GM18519 (cell line): ENCODE data around the gene CDCA8.
"Not testable (repeated sequence)": the region's sequence is repeated elsewhere in the genome, so short reads cannot be mapped to it uniquely, and the experiment has no call there.

Source experiments
- ATAC-seq: cut with Tn5 transposase; IDR thresholded peaks from one replicate; pipeline ENCODE4 v1.9.1; 2021; ENCODE audit warnings: mild to moderate bottlenecking, moderate library complexity; ENCODE audit not compliant: unreplicated experiment, low FRiP score

The CDCA8 gene

GRCh38 chr1:37731312-37732019 is 39.1 kb downstream of the CDCA8 start:
- ATAC-seq: no peak

- no peak for ATAC-seq
These were observed 39.9 kb downstream of the CDCA8 start for GRCh38 chr1:37732111-37732780.

GRCh38 chr1:37734629-37735591 is 42.6 kb downstream of the CDCA8 start:
- ATAC-seq: no peak

- ATAC-seq: not testable (repeated sequence)
These were observed 45.7 kb downstream of the CDCA8 start for GRCh38 chr1:37737975-37738374.

GRCh38 chr1:37738619-37739018 is 46.3 kb downstream of the CDCA8 start:
- ATAC-seq: not testable (repeated sequence)

- ATAC-seq: no peak
These were observed 46.9 kb downstream of the CDCA8 start for GRCh38 chr1:37739222-37739621.

- ATAC-seq: no peak
These were observed 48.8 kb downstream of the CDCA8 start for GRCh38 chr1:37741130-37741529.

GRCh38 chr1:37741662-37742061 is 49.3 kb downstream of the CDCA8 start:
- no peak for ATAC-seq

- no peak for ATAC-seq
These were observed 54.5 kb downstream of the CDCA8 start for GRCh38 chr1:37746806-37747205.

- no peak for ATAC-seq
These were observed 56.2 kb downstream of the CDCA8 start for GRCh38 chr1:37748565-37748964.

GRCh38 chr1:37752213-37752582 is 59.9 kb downstream of the CDCA8 start:
- ATAC-seq: no peak

- ATAC-seq: no peak
These were observed 60.5 kb downstream of the CDCA8 start for GRCh38 chr1:37752583-37753471.

- no peak for ATAC-seq
These were observed 61.4 kb downstream of the CDCA8 start for GRCh38 chr1:37753473-37754321.

GRCh38 chr1:37755290-37755689 is 63.0 kb downstream of the CDCA8 start:
- ATAC-seq: no peak

- ATAC-seq: no peak
These were observed 63.7 kb downstream of the CDCA8 start for GRCh38 chr1:37755951-37756560.
